RWPE2 (cell line): ENCODE data around the gene BEAN1.
A peak's percentile ranks its signal among the peaks of the same experiment; 100 is the strongest.

Experiments used
- ATAC-seq: fragments of 200-7000 bp; cut with Tn5 transposase; 3 replicates; pipeline ENCODE4 v1.9.1; 2021; ENCODE audit warnings: low read depth
- DNase-seq: peaks from one replicate; pipeline ENCODE4 v3.0.0-alpha.2; 2020; ENCODE audit warnings: low spot score
- H3K27ac ChIP-seq: fragments of 450-650 bp; 2 replicates; pipeline ENCODE4 v1.5.1; 2017; ENCODE audit warnings: mild to moderate bottlenecking; ENCODE audit not compliant: poor library complexity, severe bottlenecking
- H3K27me3 ChIP-seq: fragments of 250-450 bp; sonication (Bioruptor Pico); 2 replicates; pipeline ENCODE4 v1.5.1; 2021; ENCODE audit warnings: mild to moderate bottlenecking, moderate library complexity; ENCODE audit not compliant: insufficient read depth, poor library complexity, severe bottlenecking
- H3K36me3 ChIP-seq: fragments of 250-450 bp; sonication (Bioruptor Pico); 2 replicates; pipeline ENCODE4 v1.5.1; 2020; ENCODE audit warnings: low read depth, mild to moderate bottlenecking, moderate library complexity
- H3K4me1 ChIP-seq: fragments of 250-450 bp; sonication (Bioruptor Pico); 2 replicates; pipeline ENCODE4 v1.5.1; 2021; ENCODE audit warnings: mild to moderate bottlenecking, moderate library complexity; ENCODE audit not compliant: insufficient read depth, poor library complexity, severe bottlenecking
- H3K4me3 ChIP-seq: fragments of 250-450 bp; sonication (Bioruptor Pico); 2 replicates; pipeline ENCODE4 v1.5.1; 2021; ENCODE audit warnings: mild to moderate bottlenecking, moderate library complexity; ENCODE audit not compliant: severe bottlenecking
- H3K9me3 ChIP-seq: fragments of 250-450 bp; sonication (Bioruptor Pico); 2 replicates; pipeline ENCODE4 v1.5.1; 2021; ENCODE audit warnings: mild to moderate bottlenecking, moderate library complexity; ENCODE audit not compliant: severe bottlenecking
- TF ChIP-seq, protein P1 (sequence below): fragments of 450-650 bp; IDR thresholded peaks from one replicate; pipeline ENCODE4 v1.5.1; 2017; ENCODE audit warnings: mild to moderate bottlenecking, moderate library complexity; ENCODE audit not compliant: poor library complexity, severe bottlenecking

Gene BEAN1

DNA sequence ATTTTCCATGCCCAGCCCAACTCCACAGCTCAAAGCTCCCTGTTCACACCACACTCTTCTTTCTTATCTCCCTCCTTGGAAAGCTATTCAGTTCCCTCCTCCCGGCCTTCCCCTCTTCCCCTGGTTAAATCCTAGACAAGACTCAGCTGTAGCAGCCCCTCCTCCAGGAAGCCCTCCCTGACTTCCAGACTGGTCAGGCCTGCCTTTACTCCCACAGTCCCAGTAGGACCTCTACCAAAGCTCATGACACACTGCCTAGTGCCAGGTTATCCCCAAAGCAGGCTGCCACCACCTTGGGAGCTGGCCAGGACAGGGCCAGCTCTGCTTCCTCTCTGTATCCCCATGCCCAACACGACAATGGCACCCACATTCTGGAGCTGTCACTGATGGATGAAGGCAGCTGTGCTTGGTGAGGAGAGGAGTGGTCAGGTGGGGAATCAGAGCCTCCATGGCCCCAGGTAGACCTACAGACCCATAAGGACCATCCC, 50.0 kb downstream of the BEAN1 start:
- no peaks in the 10 kb centered on the region for H3K36me3 ChIP-seq
- H3K27ac ChIP-seq = no peak overlapping the region
- ATAC-seq = no peak
- peaks cover 20% of the 10 kb centered on the region for H3K4me1 ChIP-seq
- no peaks in the 10 kb centered on the region for H3K27me3 ChIP-seq
- DNase-seq = peak; percentile 30
- H3K9me3 ChIP-seq = no peaks in the 10 kb centered on the region
- no peak overlapping the region for H3K4me3 ChIP-seq
- TF ChIP-seq, protein P1, sequence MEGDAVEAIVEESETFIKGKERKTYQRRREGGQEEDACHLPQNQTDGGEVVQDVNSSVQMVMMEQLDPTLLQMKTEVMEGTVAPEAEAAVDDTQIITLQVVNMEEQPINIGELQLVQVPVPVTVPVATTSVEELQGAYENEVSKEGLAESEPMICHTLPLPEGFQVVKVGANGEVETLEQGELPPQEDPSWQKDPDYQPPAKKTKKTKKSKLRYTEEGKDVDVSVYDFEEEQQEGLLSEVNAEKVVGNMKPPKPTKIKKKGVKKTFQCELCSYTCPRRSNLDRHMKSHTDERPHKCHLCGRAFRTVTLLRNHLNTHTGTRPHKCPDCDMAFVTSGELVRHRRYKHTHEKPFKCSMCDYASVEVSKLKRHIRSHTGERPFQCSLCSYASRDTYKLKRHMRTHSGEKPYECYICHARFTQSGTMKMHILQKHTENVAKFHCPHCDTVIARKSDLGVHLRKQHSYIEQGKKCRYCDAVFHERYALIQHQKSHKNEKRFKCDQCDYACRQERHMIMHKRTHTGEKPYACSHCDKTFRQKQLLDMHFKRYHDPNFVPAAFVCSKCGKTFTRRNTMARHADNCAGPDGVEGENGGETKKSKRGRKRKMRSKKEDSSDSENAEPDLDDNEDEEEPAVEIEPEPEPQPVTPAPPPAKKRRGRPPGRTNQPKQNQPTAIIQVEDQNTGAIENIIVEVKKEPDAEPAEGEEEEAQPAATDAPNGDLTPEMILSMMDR = no peak

DNA sequence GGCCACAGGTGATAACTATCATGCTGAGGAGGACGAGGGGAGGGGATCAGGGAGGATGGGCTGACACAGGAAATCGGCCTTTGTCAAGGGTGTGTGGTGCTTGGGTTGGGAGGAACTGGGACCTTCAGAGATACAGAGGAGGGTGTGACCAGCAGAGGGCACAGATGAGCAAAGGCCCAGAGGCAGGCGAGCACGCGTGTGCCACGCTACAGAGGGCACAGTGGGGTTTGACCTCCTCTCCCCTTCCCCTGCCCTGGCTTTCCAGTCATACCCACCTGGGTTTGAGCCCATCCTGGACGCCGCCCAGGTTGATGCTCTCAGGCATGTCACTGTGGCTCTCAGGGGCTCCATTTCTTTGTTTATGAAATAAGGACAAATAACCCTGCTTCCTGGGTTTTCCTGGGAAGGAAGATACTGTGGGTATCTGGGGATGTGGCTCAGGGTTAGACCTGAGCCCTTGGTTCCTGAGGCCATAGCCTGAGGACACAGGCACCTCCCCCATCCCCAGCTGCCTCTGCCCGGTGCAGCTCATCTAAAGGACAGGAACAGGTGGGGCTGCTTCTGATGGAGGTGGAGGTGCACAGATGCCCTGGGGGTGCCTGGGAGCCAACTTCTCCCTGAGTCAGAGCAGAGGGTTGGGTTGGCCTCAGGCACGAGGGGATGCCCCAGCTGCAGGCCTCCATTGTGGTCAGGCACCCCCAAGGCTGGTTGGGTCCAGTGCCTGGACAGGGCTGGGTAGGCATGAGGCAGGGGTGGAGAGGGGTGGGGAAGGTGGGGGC, 51.8 kb downstream of the BEAN1 start:
- H3K27ac ChIP-seq = peak overlapping the region; percentile 28
- peak; percentile 86 for DNase-seq

DNA sequence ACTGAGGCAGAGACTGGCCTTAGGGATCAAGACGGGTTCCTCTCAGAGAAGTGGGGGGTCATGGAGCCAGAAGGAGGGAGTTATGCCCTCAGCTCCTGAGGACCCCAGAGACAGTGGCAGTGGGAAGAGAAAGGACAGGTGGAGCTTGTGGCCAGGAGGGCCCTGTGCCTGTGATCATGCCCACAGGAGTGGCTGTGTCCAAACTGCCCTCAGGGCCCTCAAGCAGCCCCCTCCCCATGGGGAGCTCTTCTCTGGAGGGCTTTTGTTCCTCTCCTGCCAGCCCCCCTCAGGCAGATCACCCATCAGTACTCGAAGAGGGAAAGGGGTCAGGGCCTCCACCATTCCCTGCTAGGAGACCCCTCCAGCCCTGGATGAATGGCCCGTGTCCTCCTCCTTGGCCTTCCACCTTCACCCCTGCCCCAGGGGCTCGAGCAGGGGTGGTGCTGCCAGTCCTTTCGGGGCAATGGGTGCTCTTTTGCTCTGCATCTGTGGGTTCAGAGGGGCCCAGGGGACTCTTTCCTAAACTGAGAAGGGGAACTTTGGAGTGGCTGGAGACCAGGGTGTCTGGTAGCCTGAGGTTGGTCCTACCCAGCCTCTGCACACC, 52.7 kb downstream of the BEAN1 start:
- no peak for ATAC-seq
- Histone ChIP-seq H3K4me3 (no peak overlapping the region), H3K36me3 (no peaks in the 10 kb centered on the region), H3K27me3 (no peaks in the 10 kb centered on the region), H3K27ac (no peak overlapping the region), H3K9me3 (no peaks in the 10 kb centered on the region), H3K4me1 (peaks cover 14% of the 10 kb centered on the region)
- TF ChIP-seq, protein P1 = no peak
- peak; percentile 42 for DNase-seq

More for the DNA sequence above, 51.8 kb downstream of the BEAN1 start:
- peak; percentile 78 for ATAC-seq
- H3K4me1 ChIP-seq = peaks cover 17% of the 10 kb centered on the region
- TF ChIP-seq, protein P1 = peak; percentile 74
- H3K9me3 ChIP-seq = no peaks in the 10 kb centered on the region
- H3K27me3 ChIP-seq = no peaks in the 10 kb centered on the region
- no peaks in the 10 kb centered on the region for H3K36me3 ChIP-seq
- H3K4me3 ChIP-seq = no peak overlapping the region

DNA sequence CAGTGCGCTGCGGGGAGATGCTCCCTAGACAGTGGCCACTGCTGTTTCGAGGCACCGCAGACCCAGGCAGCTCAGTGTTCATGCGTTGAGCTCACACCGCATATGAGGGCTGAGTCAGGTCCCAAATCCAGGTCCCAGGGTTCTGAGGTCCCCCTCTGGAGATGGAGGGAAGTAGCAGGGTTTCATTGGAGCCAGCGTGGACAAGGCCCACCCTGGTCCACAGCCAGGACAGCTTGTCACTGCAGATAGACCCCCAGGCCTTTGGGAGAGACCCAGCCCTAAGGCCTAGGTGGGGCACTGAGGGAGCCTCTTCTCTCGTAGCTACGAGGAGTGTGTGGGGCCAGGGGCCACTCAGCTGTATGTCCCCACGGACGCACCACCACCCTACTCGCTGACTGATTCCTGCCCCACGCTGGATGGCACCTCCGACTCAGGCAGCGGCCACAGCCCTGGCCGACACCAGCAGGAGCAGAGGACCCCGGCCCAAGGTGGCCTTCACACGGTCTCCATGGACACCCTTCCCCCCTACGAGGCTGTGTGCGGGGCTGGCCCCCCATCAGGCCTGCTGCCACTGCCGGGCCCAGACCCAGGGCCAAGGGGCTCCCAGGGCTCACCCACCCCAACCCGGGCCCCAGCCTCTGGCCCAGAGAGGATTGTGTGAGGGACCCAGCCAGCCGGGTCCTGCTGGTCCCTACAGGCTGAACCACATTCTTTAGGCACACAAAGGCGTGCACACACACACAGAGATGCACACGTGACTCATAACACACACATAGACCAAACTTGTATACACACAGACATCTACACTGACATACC, 53.4 kb downstream of the BEAN1 start:
- peak; percentile 45 for DNase-seq
- H3K36me3 ChIP-seq = no peaks in the 10 kb centered on the region
- H3K27me3 ChIP-seq = no peaks in the 10 kb centered on the region
- H3K4me1 ChIP-seq = peaks cover 14% of the 10 kb centered on the region
- H3K4me3 ChIP-seq = no peak overlapping the region
- TF ChIP-seq, protein P1 = no peak
- H3K27ac ChIP-seq = no peak overlapping the region
- ATAC-seq = no peak
- no peaks in the 10 kb centered on the region for H3K9me3 ChIP-seq
